Pulmonary artery endothelial cell (primary cell): ENCODE results near the gene CDHR2. TPM values are rescaled to one million over a fixed set of nuclear protein-coding genes. Genes with fewer than 3 reads are reported as not detected.

Source experiments
- DNase-seq: peaks from one replicate; pipeline ENCODE4 v3.0.0-alpha.2; 2011; ENCODE audit warnings: low read depth, low spot score
- total RNA-seq: library from RNA; depleted of rRNA; stranded (reverse); fragments of >200 nt; gene quantifications from 2 replicates; pipeline ENCODE4 v1.2.3, GENCODE V29; 2014

Gene CDHR2
- total RNA-seq, 1 donor from 2014 or later, result not detected

DNA sequence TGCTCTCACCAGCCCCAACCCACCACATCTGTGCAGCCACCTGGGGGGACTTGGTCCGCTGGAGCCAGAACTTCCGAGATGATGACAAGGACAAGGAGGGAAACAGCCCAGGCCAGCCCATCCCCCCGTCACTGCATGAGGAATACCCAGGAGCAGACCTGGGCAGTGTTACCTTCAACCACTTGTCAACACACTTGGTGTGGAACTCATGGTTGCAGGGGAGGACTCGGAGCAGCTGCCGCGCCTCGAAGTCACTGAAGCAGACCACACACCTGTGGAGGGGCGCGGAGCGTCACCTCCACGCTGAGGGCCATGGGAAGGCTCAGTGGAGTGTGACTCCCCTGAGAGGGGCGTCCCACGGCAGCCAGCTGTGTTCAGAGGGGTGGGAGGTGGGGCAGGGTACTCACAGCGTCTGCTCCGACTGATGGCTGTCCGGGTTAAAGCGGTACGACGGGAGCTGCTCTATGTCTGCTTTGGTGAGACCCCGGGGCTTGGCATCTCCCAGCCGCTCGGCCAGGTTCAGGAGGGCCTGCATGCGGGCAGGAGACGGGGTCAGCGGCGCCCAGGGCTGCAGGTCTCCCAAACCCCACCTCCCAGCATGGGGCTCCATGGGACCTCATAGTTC, 19.9 kb upstream of the CDHR2 start:
- DNase-seq, result no peak

DNA sequence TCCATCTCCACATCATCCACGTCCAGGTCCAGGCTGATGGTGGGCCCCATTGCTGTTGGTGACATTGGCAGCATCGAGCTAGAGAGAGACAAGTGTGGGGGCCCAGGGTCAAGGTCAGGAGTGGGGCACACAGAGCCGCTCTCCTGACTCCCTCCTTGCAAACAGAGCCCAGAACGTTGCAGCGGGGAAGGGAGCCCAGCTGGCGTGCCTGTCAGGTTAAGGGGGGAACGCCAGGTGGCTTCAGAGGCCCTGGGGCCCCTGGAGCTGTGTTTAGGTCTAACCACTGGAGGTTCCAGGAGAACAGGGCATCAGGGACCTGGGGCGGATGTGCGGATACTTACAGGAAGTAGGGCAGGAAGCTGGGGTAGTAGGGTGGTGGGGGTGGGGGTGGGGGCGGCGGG, 19.4 kb upstream of the CDHR2 start:
- no peak for DNase-seq

DNA sequence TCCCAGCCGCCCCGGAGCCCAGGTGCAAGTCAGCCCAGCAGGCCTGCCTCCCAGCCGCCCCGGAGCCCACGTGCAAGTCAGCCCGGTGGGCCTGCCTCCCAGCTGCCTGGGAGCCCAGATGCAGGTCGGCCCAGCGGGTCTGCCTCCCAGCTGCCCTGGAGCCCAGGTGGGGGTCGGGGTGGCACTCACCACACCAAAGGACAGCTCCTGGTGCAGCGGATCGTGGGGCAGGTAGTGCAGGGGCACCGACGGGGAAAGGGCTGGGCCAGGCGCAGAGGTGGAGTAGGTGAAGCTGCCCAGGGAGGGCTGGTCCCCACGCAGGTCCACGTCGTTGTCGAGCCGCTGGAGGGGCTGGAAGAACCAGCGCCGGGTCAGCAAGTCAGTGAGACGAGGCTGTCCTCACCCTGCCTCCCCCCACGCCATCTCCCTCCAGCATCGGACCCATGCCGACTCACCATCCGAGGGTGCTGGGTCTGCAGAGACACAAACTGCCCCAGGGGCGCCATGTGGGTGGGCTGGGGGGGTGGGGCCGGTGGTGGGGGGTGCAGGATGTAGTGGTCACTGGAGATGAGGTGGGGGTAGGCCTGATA, 18.7 kb upstream of the CDHR2 start:
- no peak for DNase-seq

DNA sequence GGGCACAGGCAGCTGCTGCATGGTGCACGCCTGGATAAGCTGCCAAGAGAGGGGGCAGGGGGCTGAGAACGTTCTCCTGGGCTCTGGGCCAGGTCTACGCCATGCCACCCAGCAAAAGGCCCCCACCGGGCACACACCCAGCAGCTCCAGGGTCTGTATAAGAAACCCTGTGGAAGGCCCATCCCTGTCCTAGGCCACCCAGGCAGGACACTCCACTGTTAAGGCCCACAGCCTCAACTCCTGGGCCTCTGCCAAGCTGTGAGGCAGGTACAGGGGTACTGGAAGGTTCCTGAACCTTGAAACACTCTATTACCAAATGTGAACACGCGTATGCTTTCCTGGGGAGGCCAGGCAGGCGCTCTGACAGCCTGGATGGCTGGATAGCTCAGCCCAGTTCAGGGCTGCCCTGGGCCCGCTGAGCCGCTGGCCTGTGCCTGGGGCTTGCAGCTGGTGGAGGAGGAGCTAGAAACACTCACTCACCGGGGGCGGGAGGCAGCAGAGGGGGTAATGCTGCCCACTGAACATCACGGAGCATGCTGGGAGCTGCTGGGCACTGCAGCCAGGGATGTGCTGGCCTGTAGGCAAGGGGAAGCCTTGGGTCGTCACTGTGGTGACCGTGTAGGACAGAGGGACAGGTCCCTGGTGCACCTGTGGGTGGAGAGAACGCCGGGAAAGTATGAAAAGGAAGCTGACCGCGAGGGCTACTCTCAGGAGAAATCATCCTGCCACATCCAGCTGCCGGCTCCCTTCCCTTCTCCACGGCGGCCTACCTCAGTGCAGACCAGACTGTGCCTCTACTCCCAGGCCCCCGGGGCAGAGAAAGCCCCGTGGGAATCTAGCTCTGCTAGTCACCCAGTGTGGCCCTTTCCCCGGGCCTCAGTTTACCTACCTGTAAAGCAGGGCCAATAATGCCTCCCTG, 17.9 kb upstream of the CDHR2 start:
- no peak for DNase-seq

DNA sequence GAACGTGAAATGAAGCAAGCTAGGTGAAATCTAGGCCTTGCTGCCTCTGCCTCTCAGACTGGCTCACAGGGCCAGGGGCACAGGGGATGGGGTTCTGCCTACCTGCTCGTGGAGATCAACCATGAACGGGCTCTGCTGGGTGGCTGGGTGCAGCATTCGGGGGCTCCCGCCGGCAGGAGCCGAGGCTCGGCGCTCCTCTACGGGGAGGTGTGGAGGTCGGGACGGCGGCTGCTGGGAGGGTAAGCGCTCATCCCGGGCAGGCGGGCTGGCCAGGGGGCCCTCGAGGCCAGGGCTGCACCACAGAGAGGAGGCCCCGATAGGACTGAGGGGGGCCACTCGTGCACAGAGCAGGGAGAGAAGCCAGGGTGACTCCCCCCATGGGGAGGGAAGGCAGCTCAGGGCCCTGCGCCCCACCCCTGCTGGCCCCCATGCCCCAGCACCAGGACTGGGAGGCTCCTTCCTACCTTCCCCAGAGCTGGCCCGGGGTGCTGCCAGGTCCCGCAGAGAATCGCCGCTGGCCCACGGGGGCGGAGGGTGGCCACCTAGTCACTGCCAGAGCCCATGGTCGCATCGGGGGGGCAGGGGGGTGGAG, 17.1 kb upstream of the CDHR2 start:
- DNase-seq, result no peak

DNA sequence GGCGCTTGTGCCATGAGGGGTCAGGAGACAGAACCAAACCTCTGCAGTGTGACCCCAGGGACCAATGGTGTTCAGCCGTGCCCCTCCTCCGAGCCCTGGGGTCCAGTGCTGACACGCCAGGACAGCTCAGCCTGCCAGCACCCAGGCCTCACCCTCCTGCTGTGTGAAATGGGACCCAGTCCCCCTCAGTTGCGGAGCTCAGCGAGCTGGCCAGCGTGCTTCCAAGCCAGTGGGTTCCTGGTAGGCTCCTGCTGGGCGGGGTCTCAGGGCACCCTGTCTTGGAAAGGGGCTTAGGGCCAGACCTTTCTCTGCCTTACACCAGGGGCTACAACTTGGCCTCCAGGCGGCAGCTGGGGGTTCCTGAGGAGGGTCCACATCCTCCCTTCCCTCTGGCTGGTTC, 16.3 kb upstream of the CDHR2 start:
- DNase-seq, result no peak

DNA sequence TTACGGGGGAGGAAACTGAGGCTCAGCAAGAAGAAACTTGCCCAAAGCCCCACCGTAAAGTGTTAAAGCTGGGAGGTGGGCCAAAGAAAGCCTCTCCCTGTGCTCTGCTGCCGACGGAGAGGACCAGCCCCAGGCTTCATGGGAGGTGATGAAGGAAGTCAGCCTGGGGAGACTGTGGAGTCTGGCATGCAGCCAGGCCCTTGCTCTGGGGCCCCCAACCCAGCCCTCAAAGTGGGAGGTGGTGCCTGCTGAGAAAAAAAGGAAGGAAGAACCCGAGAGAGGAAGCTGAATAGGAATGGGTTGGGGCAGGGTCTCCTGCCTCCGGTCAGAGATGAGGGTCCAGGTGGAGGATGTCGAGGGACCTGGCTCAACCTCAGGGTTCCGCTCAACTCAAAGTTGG, 15.8 kb upstream of the CDHR2 start:
- no peak for DNase-seq

DNA sequence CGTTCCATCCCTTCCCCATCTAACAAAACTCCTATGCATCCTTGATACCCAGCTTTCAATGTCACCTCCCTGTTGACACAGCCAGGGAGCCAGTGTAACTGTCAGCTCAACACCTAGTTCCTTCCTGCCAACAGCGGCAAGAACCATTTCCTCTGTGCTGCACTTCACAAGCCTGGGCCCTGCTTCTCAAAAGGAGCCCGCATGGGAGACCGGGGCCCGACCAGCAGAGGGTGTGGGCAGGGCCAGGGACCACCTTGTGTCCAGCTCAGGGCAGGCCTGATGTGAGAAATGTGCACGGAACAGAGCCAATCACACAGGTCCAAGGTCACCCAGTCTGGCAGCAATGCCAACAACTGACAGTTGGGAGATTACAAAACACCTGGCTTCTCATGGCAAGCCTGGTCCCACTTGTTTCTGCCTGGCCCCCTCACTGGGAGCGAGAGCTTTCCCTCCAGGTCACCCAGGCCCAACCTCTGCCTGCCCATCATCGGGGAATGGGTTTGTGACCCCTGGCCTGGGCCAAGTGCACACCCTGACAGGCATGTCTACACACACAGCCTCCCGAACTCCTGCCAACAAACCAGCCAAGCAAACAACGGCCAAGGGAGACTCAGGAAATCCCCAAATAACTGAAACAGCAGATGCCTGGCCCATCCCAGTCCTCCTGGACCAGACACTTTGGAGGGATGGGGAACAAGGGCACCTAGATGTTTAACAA, 15.1 kb upstream of the CDHR2 start:
- DNase-seq, result no peak

DNA sequence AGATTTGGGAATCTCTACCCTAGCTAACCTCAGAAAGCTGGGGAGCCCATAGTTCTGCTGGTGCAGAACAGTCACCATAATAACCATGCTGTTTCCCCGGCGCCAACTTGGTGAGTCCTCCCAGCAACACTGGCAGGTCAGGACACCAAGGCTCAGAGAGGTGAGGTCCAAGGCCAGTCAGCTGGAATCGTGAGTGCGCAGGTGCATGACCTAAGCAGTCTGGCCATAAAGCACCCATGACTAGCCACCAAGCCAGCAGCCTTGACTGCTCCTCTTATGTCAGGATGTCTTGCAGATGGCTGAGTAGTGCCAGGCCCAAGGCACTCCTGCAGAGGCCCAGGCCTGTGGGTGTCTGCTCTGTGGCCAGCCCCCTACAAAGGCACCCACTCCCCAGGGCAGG, 14.5 kb upstream of the CDHR2 start:
- DNase-seq, result no peak

DNA sequence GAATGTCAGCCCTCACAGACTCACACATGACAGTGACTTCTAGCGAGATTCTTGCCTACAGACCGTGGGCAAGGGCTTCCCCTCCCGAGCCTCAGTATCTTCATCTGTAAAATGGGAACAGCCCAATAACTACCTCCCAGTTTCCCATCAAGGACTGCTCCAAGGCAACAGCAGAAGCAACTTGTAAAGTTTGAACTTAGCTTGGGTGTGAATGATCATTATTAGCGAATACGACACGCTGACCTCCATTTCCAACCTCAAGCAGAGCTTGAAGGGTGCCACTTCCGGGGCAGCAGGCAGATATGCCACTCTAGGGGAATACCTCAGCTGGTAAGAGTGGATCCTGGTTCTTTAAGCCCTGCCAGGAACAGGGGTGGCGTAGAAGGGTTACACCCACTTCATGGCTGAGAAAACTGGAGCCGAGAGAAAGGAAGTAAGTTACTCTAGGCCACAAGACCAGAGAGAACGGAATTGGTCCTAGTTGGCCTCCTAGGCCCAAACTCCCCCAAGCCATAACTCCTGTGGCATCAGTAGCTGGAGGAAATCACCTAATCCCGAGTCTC, 14.0 kb upstream of the CDHR2 start:
- DNase-seq, result no peak

DNA sequence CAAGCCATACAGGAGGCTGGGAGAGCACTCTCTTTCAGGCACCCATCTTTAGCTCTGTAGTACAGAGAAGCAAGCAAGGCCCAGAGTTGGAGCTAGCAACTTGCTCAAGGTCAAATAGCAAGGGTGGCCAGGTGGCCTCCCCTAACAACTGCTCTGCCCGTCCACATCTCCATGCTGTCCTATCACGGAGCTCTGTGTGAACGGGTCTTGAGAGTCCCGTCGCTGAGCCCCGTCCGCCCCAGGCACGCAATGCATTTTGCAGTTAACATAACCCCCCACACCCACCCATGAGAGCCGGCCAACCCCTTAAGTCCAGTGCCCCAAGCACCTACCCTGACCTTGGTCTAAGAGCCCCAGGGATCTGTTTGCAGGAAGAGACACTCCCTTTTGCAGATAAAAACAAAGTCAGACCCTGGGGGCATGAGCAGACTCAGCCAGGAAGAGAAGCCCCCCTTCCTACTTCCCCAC, 13.4 kb upstream of the CDHR2 start:
- DNase-seq, result no peak

DNA sequence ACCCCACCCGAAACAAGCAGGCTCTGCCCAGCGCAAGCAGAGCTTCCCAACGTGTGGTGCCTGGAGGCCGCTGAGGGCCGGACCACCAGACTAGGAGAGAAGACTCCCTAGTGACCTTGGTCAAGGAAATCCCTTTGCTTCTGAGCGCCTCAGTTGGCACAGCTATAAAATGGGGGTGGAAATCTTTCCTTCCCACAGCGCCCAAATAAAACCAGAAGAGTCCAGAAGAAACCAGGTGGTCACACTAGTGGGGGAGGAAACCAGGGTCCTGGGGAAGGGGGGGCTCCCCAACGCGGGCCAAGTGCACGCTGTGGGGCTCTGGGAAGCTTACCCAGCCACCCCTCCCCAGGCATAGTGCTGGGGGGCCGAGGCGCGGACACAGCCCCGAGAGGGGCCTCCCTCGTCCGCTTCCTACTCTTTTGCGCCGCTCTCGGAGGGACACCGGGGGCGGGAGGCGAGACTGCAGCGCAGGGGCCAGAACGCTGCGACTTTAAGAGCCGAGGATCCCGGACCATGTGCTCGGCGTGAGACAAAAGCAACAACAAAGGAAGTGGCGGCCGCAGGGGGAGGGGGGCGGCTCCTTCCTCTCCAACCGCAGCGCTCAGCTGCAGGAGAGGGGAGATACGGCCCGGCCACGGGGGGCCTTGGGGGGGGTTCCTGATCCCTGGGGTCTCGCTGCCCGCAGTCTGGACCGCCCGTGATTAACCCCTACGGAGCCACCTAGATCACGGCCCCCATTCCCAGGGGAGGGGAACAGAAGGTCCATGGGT, 12.8 kb upstream of the CDHR2 start:
- peak; percentile 52 for DNase-seq

DNA sequence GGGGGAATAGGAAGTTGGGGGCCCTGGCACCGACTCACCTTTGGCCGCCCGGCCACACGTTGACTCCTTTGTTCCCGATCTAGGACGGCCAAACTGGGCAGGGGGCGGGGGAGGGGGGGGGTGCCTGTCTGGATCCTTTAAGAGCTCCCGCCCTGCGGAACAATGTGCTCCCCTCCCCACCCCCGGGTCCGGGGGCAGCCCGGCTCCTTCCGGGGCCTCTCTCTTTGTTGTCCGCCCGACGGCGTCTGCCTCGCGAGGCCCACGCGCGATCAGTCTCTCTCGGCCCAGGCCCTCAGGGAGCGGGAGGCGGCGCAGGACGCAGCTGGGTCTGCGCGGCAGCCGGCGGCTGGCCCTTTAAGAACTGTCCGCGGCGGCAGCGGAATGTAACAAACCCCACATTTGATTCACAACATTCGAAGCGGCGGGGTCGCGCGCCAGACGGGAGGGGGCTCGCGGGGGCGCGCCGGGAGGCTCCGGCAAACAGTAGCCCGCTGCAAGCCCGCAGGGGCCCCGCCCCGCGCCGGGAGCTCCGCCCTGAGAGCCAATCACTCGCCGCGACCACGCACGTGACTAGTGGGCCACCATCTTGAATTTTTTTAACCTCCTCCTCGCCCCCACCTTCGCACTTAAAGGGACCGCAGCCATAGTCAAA, 12.1 kb upstream of the CDHR2 start, which contains the start of gene RNF44:
Gene RNF44, minus strand, starts transcription at position 501 of the 652 bp plus-strand sequence. CDS start 4,930 bp downstream, outside the sequence.
- DNase-seq, result peak; percentile 93

DNA sequence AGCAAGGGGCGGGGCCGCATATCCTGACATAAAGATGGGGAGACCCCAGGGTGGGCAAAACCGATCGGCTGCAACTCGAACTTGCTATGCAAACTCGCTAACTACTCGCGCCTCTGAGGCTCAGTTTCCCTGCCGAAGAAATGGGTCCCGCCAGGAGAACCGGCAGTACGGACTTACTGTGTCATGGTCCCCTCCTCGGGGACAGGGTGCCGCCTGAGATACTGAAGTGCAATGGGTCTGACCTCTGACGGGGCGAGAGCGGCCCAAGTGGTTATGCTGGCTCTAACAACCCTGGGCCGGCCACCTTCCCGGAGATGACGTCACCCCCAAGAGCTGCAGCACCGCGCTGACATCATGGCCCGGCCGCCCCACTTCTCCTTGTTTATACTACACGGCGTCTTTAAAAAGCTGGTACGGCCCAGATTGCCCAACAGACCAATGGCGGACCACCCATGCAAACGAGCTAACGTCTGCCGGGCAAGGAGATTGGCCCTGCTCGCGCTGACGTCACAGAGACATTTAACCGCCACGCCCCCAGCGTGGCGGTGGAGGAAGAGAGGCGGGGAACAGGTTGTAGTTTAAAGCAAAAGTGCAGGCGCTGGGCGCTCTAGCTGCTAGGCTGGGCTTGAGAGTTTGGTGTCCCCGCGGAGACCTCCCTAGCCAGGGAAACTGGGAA, 11.4 kb upstream of the CDHR2 start:
- peak; percentile 99 for DNase-seq

DNA sequence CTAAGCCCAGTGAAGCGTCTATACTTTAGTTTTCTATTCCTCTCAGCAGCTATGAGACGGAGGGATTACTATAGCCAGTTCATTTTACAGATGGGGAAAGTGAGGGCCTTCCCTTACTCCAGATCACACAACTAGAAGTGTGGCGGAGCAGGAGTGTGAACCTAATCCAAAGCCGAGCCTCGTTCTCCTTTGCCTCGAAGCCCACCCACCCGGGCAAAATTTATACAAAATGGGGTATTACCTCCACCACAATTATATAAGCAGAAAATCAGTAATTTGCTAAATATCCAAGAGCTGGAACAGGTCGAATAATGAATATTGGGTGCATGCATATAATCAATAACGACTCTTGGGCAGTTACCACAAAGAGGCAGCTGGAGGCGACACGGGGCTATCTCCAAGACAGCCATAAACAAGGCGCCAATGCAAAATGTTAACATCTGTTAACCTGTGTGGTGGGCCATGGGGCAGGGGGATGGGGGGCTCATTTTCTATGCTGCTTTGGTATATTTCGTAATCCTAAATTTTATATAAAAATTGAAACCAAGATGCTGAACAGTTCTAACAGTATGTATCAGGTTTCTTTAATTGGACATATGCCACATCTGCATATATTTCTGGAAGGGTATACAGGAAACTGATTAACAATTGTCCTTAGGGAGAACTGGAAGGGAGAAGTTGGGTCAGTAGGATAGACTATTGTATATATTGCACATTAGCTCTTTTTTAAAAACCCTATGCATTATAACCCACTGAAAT, 10.7 kb upstream of the CDHR2 start:
- DNase-seq, result no peak

DNA sequence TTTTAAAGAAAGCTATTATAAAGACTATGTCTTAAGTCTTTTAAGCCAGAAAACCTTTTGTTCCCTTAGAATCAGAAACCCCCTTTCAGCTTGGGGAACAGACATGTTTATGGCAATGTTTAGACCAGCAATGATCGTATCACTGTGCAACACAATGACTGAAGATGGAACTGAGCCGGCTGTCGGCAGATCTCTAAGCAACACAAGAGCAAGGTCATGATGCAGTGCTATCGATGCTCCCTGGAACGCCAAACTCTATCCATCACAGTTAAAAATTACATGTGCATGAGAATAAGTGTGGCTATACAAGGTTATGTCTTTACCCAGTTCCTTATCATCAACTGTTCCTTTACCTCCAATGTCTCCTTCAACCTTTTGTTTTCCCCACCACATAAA, 10.2 kb upstream of the CDHR2 start:
- DNase-seq, result no peak

DNA sequence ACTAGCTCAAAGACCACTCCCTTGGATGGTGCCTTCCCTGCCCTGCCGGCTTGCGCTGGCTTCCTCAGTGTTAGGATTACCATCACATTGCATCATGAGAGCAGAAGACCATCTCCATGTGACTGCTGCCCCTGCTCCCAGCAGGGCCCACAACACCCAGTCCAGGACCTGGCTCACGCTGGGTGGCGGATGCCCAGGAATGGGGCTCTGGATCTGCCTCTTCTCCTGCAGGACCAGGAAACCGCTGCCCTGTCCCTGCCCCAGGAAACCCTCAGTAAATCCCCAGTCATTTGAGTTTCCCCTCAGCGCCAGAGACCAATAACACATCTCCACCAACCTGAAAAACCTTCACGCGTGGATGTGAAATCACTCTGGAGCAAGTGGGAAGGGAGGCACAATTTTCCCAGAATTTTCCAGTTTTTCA, 8.7 kb upstream of the CDHR2 start:
- no peak for DNase-seq

DNA sequence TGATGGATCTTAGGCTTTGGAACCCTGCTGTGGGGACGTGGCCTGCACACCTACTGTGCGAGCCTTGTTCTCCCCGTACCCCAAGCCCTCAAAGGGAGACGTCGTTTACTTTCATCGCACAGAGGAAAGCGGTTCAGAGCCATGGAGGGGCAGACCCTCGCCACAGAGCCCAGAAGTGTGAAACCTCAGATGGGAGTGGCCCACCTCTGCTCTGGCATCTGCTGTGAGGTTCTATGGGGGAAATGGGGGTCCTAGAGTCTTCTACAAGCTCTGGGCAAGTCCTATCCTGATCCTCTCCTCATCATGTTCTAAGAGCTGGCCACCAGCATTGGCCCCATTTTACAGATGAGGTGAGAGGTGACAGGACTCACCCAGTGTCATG, 8.2 kb upstream of the CDHR2 start:
- no peak for DNase-seq
